Osteocyte (in vitro differentiated cells): ENCODE data around the gene LCOR. TPM values are rescaled to one million over a fixed set of nuclear protein-coding genes. Genes with fewer than 3 reads are reported as not detected.

Source experiments
- DNase-seq: peaks from one replicate; pipeline ENCODE4 v3.0.0; 2021; ENCODE audit warnings: mixed read lengths; ENCODE audit not compliant: unreplicated experiment; ENCODE audit errors: extremely low spot score
- H3K27ac Mint-ChIP-seq: one replicate; pipeline ENCODE4 v1.8.0; 2021; ENCODE audit warnings: mild to moderate bottlenecking, mixed read lengths; ENCODE audit not compliant: unreplicated experiment
- H3K27me3 Mint-ChIP-seq: one replicate; pipeline ENCODE4 v1.8.0; 2021; ENCODE audit warnings: mixed read lengths; ENCODE audit not compliant: unreplicated experiment
- H3K36me3 Mint-ChIP-seq: one replicate; pipeline ENCODE4 v1.8.0; 2021; ENCODE audit warnings: mixed read lengths; ENCODE audit not compliant: unreplicated experiment
- H3K4me1 Mint-ChIP-seq: one replicate; pipeline ENCODE4 v1.8.0; 2021; ENCODE audit warnings: mixed read lengths; ENCODE audit not compliant: unreplicated experiment
- H3K4me3 Mint-ChIP-seq: one replicate; pipeline ENCODE4 v1.8.0; 2021; ENCODE audit warnings: mild to moderate bottlenecking, moderate library complexity, mixed read lengths; ENCODE audit not compliant: unreplicated experiment
- H3K9me3 Mint-ChIP-seq: one replicate; pipeline ENCODE4 v1.8.0; 2021; ENCODE audit warnings: mixed read lengths; ENCODE audit not compliant: unreplicated experiment
- microRNA-seq: library from miRNA; unstranded; fragments of <30 nt; microRNA quantifications from one replicate; pipeline ENCODE4 v1.1.0, GENCODE V29; 2020; ENCODE audit not compliant: unreplicated experiment
- total RNA-seq: library from RNA; stranded (reverse); gene quantifications from 2 replicates; pipeline ENCODE4 v1.2.1, GENCODE V29; 2021
- TF ChIP-seq, protein P1 (sequence below): fragments of 200-600 bp; sonication (generic); IDR thresholded peaks from 2 replicates; pipeline ENCODE4 v1.5.0; 2021; ENCODE audit warnings: antibody characterized with exemption, mild to moderate bottlenecking, moderate library complexity

Gene LCOR
- total RNA-seq, 1 donor from 2014 or later, result 22.6 TPM

DNA sequence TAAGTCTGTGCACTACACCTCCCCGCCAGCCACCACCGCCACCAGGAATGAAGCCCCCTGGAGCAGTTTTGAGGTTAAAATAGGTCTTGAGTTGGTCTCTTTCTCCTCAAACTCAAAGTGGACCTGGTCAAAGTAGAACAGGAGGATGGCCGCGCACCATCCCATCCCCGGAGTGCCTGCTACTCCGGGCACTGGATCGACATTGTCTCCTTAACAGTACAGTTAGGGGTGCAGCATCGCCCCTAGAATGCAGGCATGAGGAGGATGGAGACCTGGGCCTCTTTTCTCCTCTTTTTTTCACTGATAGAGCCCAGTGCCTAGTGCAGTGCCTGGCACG, 208.1 kb downstream of the LCOR start:
- TF ChIP-seq, protein P1, sequence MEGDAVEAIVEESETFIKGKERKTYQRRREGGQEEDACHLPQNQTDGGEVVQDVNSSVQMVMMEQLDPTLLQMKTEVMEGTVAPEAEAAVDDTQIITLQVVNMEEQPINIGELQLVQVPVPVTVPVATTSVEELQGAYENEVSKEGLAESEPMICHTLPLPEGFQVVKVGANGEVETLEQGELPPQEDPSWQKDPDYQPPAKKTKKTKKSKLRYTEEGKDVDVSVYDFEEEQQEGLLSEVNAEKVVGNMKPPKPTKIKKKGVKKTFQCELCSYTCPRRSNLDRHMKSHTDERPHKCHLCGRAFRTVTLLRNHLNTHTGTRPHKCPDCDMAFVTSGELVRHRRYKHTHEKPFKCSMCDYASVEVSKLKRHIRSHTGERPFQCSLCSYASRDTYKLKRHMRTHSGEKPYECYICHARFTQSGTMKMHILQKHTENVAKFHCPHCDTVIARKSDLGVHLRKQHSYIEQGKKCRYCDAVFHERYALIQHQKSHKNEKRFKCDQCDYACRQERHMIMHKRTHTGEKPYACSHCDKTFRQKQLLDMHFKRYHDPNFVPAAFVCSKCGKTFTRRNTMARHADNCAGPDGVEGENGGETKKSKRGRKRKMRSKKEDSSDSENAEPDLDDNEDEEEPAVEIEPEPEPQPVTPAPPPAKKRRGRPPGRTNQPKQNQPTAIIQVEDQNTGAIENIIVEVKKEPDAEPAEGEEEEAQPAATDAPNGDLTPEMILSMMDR, result no peak
- H3K9me3 Mint-ChIP-seq, result no peaks in the 10 kb centered on the region
- no peak for DNase-seq
- H3K27ac Mint-ChIP-seq, result no peak overlapping the region
- H3K36me3 Mint-ChIP-seq, result no peaks in the 10 kb centered on the region
- H3K4me3 Mint-ChIP-seq, result no peak overlapping the region
- peaks cover 9% of the 10 kb centered on the region for H3K4me1 Mint-ChIP-seq
- H3K27me3 Mint-ChIP-seq, result peaks cover 22% of the 10 kb centered on the region

DNA sequence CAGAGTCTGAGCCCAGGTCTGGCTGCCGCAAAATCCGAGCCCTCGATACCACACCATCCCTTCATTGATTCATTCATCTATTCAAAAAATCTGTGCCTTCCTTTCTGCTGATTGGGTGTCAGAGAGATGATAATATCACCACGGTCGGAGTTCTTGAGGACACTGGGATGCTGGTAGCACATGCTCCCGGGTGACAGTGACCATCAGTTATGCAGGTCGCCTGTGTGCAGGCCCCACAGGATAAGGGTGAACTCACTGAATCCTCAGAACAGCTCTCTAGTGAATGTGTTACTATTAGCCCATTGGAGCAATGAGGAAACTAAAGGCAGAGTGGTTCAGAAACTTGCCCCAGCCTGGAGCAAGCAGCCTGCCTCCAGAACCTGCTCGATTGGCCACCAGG, 208.6 kb downstream of the LCOR start:
- no peak overlapping the region for H3K4me3 Mint-ChIP-seq
- H3K27ac Mint-ChIP-seq, result no peak overlapping the region
- H3K36me3 Mint-ChIP-seq, result no peaks in the 10 kb centered on the region
- H3K9me3 Mint-ChIP-seq, result no peaks in the 10 kb centered on the region
- peaks cover 17% of the 10 kb centered on the region for H3K27me3 Mint-ChIP-seq
- TF ChIP-seq, protein P1, result no peak
- DNase-seq, result no peak
- peaks cover 9% of the 10 kb centered on the region for H3K4me1 Mint-ChIP-seq

DNA sequence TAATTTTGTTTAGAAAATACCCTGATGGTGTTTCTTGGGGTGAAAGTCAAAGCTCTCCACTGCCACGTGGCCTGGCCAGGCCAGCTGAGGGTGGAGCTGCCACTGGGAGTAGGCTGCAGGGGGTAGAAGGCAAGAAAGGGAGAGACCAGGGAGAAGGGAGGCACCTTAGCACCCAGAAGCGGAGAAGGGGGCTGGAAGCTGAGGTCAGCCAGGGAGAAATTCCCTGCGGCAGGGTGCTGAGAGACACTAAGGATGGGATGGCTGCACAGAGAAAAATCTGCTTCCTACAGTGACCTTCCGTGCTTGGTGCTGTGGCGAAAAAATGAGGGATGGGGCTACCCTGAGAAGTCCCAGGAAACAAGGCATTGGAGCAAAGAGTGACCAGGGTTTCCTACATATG, 210.0 kb downstream of the LCOR start:
- no peak overlapping the region for H3K4me3 Mint-ChIP-seq
- DNase-seq, result no peak
- TF ChIP-seq, protein P1, result no peak
- peaks cover 7% of the 10 kb centered on the region for H3K27me3 Mint-ChIP-seq
- no peak overlapping the region for H3K27ac Mint-ChIP-seq
- no peaks in the 10 kb centered on the region for H3K36me3 Mint-ChIP-seq
- peaks cover 9% of the 10 kb centered on the region for H3K4me1 Mint-ChIP-seq
- no peaks in the 10 kb centered on the region for H3K9me3 Mint-ChIP-seq

DNA sequence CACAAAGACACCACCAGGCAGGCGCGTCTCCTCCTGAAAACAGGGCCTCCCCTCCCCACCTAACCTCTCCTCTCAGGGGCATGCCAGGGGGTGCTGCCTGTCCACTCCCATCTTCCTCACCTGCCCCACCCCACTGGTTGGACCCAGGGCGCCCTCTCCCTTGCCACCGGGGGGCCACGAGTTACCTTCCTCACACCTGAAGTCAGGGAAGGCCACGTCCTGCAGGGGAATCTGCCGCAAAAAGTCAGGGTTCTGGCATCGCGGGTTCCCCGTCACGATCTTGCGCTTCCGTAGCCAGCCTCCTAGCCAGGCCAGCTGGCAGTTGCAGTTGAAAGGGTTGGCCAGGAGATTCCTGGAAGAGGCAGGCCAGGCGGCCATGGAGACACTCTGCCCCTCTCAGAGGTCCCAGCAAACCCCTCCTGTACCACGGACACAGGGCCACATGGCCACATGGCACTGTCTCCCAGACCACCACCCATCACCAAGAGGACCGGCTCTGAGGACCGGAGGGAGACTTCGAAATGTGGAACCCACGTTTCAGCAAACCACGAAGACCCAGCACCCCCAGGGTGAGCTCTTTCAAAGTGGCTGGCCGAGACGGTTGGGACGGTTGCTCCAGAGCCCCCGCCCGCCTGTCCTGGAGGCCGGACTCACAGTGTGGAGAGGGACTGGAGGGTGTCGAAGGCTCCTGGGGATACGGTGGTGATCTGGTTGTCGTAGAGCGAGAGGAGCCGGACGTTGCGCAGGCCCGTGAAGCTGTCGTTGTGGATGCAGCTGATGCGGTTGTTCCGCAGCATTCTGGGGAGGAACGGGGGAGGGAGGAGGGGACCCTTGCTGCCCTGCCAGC, 210.8 kb downstream of the LCOR start:
- no peak overlapping the region for H3K27ac Mint-ChIP-seq
- DNase-seq, result no peak
- TF ChIP-seq, protein P1, result no peak
- H3K9me3 Mint-ChIP-seq, result no peaks in the 10 kb centered on the region
- no peak overlapping the region for H3K4me3 Mint-ChIP-seq
- H3K36me3 Mint-ChIP-seq, result no peaks in the 10 kb centered on the region
- peaks cover 7% of the 10 kb centered on the region for H3K27me3 Mint-ChIP-seq
- peaks cover 4% of the 10 kb centered on the region for H3K4me1 Mint-ChIP-seq

DNA sequence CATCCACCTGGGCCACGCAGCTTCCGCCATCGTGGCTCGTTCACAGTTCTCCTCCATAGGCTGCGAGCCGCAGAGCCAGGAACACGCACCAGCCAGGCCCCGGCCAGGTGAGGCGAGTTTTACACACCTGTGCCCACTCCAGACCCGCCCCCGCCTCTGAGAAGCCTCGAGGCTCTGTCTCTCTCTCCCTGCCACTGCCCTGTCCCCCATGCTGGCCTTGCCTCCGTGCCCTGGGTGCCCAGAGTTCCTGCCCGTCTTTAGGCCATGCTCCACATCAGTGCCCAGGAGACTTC, 211.4 kb downstream of the LCOR start:
- Mint-ChIP-seq H3K9me3 (no peaks in the 10 kb centered on the region), H3K4me3 (no peak overlapping the region), H3K27me3 (peaks cover 7% of the 10 kb centered on the region), H3K36me3 (no peaks in the 10 kb centered on the region), H3K27ac (no peak overlapping the region), H3K4me1 (no peaks in the 10 kb centered on the region)
- no peak for DNase-seq
- TF ChIP-seq, protein P1, result no peak

Small RNA genes within 50 kb of the gene (microRNA-seq; reads per million reads assigned to microRNA genes)
- gene MIR607, result not detected

Other genes starting within 250 kb of the LCOR start
- gene TM9SF3, start 245.3 kb upstream of the LCOR start, total RNA-seq, result 150 and 151 TPM in 2 replicates
- gene PIK3AP1, start 111.8 kb upstream of the LCOR start, total RNA-seq, result 0.19 and 0.39 TPM in 2 replicates